Skin epidermis (tissue), 12 donors: ENCODE measurements around the gene MYNN.
"Not testable (repeated sequence)": the region's sequence is repeated elsewhere in the genome, so short reads cannot be mapped to it uniquely, and the experiment has no call there.

Experiments used
- H3K27ac ChIP-seq, 21 experiments: fragments of 200-600 bp; sonication (generic) in 11 of 21; one replicate each; pipeline ENCODE4 v1.5.0; 2020; ENCODE audit warnings: mild to moderate bottlenecking in 3 of 21, inconsistent platforms in 2 of 21, moderate library complexity in 2 of 21
- H3K4me3 ChIP-seq, 7 experiments: fragments of 200-600 bp; sonication (generic) in 2 of 7; one replicate each; pipeline ENCODE4 v1.5.0; 2020; ENCODE audit warnings: inconsistent platforms in 2 of 7, mild to moderate bottlenecking in 2 of 7, moderate library complexity in 1 of 7

MYNN gene

DNA sequence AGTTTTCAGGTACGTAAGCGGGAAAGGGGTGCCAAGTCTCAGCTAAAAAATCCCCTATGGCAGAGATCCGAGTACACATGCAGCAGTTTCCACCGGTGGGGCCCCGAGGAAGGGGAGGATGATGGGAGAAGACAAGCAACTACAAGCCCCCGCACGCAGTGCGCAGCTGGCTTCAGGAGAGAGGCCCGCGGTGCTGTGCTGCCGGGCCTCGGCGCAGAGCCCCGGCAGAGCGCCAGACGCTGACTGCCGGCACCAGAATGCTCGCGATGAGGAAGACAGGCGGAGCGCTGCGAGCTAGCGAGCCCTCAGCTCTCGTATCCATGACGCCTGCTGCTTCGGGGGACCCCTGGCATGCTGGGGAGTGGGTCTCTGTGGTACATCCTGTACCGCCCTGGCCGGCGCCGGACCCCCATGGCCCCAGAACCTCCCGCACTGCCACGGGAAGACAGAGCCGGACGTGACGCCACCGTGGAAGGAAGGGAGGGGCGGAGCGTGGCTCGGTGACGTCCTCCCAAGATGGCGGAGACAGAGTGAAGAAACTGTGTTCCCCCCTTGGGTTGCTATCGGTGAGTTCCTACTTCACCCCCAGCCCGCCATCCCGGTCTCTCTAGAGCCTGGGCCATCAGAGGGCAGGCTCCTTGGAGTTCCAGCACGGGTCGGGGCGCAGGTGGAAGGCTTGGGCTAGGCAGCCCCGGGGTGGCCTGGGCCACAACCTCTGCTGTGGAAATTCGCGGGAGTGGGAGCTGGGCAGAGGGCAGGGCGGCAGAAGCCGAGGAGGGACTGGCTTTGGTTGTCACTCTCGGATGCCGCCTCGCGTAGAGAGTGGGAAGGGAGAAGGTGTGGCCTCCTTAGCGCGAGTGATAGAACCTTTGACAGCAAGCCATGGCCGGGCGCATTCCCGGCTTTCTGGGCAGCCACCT lies at the start of gene MYNN:
TSS of gene MYNN (plus strand) at position 500 of the 920 bp plus-strand sequence. CDS start 900 bp downstream, outside the sequence.
- H3K4me3 ChIP-seq = peak within 1 kb of the TSS; percentile 60 to 90 (median 80)

DNA sequence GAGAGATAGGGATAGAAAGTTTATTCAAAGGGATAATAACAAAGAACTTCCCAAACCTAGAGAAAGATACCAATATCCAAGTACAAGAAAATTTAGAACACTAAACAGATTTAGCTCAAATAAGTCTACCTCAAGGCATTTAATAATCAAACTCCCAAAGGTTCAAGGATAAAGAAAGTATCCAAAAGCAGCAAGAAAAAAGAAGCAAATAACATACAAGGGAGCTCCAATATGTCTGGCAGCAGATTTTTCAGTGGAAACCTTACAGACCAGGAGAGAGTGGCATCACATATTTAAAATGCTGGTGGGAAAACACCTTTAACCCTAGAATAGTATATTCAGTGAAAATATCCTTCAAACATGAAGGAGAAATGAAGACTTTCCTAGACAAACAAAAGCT lies 41.3 kb upstream of the MYNN start:
- H3K4me3 ChIP-seq = not testable (repeated sequence)

More for the DNA sequence above, at the start of gene MYNN:
- peak within 1 kb of the TSS; percentile 53 to 100 (median 98) for H3K27ac ChIP-seq

DNA sequence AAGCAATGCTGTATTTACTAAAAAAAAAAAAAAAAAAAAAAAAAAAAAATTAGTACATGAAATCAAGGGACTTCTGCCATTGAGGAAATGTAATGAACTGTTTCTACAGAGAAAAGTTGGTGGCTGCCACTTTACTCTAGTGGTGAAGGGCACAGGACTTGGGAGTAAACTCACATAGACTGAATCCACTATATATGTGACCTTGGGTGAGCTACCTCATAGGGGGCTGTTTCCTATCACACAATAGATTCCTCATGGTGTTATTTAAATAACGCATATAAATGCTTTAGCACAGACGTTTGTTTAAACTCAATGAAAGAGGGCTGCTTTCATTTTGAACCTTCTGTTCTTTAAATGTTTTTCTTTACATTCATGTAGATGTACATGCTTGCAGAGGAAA lies 34.1 kb upstream of the MYNN start:
- no peak overlapping the region for H3K27ac ChIP-seq
- H3K4me3 ChIP-seq = no peak overlapping the region

More for the DNA sequence above, 41.3 kb upstream of the MYNN start:
- not testable (repeated sequence) for H3K27ac ChIP-seq

DNA sequence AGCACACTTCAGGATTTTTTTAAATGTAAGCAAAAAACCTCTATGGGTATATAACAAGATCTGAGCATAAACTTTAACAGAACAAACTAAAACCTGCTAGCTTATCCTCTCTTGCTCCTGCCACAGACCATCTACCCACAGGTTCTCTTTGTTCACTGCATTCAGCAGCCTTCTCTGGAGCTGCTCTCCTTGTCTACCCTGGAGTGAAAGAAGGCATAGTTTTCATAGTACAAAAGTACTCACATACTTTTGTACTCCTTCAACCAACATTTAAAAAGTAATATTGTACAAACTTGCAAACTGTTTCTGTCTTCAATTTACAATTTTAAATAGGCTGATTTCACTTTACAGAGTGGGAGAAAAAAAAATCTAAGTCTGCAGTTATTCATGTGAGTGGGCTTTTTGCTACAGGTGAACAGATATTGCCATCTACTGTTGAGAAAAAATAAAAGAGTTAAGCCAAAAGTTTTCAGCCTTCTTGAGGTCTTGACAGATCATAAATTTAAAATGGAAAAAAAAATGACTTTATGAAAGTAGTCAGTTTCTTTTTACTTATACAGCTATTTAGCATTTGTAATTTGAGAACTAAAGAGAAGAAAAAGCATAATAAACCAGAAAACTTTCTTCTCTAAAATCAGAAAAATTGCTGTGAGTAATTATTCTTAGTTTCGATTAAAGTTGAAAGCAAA lies 28.7 kb upstream of the MYNN start:
- Histone ChIP-seq H3K27ac (no peak overlapping the region), H3K4me3 (no peak overlapping the region)

DNA sequence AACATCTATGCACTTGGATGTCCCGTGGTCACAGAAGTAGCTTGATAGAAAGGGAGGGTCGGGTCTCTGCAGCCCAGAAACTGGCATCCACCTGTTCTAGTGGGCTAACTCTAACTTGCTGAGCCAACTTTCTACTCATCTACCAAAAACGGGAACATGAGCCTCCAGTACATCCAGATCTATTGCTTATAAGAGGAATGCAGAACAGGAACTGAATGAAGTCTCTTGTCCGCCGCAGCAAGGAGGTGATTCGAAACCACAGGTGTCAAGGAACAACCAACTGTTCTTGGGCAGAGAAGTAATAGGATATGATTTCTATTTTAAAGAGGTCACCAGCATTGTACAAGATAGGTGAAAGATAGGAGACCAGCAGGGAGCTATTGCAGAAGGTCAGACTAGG lies 26.3 kb upstream of the MYNN start:
- no peak overlapping the region for H3K27ac ChIP-seq
- H3K4me3 ChIP-seq = no peak overlapping the region

DNA sequence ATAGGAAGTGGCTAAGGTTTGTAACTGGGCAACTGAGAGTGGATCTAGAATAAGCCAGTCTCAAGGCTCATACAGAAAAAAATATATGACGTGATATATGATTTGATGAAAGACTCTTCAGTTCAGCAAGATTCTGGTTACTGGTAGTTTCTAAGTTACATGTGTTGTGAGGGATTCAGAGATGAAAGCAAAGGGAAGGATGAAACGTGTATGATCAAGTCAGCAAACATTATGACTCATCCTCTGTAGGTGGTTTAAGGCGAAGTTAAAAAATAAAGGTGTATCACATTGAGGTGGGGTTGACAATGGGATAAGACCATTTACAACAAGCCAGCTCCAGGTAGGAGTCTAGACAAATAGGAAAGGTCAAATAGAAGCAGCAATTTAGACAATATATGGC lies 24.5 kb upstream of the MYNN start:
- H3K27ac ChIP-seq = no peak overlapping the region
- H3K4me3 ChIP-seq = no peak overlapping the region

DNA sequence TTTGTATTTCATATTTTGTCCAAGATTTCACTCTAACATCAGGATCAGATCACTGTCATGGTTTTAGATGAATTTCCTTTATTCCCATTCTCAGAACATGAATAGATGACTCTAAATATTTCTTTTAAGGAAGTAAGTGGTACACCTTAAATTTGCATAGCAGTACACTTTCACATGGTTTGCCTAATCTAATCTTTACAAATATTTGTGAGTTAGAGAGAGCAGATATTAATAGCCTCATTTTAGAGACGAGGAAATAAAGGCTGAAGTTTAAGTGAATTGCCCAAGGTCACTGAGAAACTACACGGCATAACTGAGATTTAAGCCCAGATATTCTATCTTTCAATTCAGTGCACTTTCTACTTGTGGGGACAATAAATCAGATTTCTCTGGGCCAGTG lies 22.5 kb upstream of the MYNN start:
- no peak overlapping the region for H3K4me3 ChIP-seq
- H3K27ac ChIP-seq = no peak overlapping the region

DNA sequence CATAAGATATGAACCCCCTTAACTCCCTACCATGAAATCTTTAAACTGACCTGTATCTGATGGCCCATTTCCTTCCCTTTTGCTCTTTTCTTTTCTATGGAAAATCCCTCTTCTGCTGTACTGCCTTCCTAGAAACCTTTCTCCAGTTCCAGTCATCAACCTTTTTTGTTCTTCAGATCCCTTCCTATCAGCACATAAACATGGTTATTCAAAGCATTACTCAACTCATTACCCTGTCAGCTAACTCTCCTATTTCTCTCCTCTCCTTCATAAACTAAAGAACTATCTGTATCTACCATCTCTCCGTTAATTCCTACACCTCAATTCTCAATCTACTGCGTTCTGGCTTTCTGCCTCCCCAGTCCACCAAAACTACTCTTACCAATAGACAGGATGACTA lies 21.3 kb upstream of the MYNN start:
- no peak overlapping the region for H3K4me3 ChIP-seq
- H3K27ac ChIP-seq = no peak overlapping the region

DNA sequence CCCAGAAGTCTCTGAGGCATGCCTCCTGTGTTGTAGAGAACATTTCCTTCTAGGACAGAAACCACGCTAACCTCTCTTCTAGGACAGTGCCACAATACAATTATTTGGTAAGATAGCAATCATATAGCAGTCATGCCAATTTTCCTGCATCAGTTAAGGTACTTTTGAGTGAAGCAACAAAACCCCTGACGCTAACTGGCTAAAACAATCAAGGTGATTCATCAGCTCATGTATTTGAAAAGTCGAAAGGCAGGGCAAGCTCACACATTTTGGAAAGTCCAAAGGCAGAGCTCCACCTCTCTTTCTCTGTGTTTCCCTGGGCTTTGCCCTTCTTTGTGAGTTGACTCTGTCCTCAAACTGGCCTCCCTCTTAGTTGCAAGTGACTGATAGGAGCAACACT lies 18.5 kb upstream of the MYNN start:
- Histone ChIP-seq H3K4me3 (no peak overlapping the region), H3K27ac (peak overlapping the region in 2 of 21 experiments; percentile 10 to 47)

DNA sequence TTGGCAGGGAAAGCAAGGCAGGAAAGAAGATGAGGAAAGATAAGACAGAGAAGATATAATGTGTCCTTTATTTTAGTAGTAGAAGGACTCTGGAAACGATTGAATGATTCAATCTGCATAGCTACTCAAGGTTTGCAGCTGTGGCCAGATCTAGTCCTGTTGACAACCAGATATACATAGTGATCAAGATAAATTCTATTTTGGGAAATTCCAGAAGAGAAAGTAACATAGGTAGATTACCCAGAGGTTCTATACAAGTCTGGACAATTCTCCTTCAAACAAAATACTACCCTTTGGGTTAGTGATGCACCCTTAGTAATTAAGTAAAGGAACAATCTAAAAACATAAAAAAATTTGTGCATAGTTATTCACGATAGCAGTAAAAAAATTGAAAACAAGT lies 17.7 kb upstream of the MYNN start:
- no peak overlapping the region for H3K4me3 ChIP-seq
- peak overlapping the region in 1 of 21 experiments; percentile 10 for H3K27ac ChIP-seq

DNA sequence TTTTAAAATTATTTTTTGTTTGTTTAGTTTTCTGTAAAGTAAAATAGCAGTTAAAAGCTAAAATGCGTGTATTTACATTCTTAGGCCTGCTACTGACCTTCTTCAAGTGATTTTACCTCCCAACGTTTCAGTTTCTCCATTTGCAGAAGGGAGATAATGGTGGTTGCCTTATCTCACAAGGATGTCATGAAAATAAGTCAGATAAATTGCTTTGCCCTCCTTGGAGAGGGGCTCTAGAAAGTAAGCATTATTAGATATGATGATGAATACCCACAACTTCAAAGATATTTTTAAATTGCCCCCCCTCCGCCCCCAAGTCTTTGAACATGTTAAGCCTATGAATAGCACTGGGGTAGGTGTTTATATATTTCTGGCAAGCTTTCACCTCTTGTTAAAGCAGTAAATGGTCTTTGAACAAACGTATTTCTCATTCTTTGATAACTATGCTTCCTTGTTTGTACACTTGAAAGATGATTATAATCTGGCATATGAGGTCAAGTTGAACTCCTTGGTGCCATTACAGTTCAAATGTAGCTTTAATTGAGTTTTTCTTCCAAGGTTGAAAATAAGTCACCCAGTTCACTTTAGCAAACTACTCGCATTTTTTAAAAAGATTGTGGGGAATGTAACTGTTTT lies 14.7 kb upstream of the MYNN start:
- H3K27ac ChIP-seq = no peak overlapping the region

DNA sequence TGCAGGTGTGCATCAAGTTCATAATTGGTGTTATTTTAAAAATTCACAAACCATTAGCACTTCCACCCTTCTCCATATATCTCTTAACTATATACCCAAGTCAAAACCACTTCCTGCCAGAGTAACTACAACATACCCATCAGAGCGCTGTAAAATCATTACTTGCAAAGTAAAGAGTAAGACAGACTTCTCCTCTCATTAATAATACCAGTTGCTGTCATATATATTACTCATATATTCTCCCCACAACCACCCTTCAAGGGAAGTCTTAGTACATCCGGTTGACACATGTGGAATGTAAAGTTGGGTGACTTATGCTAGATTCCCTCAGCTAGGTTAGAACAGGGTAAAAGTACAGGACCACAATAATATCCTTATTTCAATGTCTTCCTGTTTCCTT lies 13.9 kb upstream of the MYNN start:
- H3K27ac ChIP-seq = peak overlapping the region in 1 of 21 experiments; percentile 12
- no peak overlapping the region for H3K4me3 ChIP-seq

More for the DNA sequence above, 14.7 kb upstream of the MYNN start:
- H3K4me3 ChIP-seq = no peak overlapping the region

DNA sequence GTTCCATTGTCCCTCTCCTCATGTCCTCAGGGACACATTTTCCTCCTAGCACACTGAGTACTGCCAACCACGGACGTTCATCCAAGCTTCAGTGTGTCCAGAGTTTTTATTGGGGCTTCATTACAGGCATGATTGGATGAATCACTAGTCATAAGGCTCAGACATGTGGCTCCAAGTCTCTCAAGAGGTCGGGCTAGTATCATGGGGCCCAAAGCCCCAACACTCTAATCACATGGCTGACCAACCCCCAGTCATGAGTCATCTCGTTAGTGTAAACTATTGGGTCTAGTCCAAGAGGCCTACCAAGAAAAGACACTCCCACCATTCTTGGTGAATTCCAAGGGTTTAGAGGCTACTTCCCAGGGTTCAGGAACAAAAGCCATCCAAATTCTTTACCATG lies 12.7 kb upstream of the MYNN start:
- no peak overlapping the region for H3K27ac ChIP-seq

DNA sequence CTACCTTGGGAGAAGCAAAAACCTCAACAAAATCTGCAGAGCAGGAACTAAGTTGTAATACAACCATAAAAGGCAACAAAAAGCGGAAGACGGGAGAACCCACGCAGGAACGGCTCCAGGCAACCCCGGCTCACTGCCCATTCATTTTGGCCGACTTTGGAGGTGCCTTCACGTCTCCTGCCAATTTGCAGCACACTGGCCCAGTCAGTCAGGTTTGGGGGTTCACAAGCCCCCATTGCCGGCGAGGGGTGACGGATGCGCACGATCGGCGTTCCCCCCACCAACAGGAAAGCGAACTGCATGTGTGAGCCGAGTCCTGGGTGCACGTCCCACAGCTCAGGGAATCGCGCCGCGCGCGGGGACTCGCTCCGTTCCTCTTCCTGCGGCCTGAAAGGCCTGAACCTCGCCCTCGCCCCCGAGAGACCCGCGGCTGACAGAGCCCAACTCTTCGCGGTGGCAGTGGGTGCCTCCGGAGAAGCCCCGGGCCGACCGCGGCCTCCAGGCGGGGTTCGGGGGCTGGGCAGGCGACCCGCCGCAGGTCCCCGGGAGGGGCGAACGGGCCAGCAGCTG lies 8.8 kb upstream of the MYNN start:
- Histone ChIP-seq H3K27ac (peak overlapping the region; percentile 95 to 100 (median 98)), H3K4me3 (peak overlapping the region; percentile 64 to 88 (median 70))

More for the DNA sequence above, 12.7 kb upstream of the MYNN start:
- no peak overlapping the region for H3K4me3 ChIP-seq

DNA sequence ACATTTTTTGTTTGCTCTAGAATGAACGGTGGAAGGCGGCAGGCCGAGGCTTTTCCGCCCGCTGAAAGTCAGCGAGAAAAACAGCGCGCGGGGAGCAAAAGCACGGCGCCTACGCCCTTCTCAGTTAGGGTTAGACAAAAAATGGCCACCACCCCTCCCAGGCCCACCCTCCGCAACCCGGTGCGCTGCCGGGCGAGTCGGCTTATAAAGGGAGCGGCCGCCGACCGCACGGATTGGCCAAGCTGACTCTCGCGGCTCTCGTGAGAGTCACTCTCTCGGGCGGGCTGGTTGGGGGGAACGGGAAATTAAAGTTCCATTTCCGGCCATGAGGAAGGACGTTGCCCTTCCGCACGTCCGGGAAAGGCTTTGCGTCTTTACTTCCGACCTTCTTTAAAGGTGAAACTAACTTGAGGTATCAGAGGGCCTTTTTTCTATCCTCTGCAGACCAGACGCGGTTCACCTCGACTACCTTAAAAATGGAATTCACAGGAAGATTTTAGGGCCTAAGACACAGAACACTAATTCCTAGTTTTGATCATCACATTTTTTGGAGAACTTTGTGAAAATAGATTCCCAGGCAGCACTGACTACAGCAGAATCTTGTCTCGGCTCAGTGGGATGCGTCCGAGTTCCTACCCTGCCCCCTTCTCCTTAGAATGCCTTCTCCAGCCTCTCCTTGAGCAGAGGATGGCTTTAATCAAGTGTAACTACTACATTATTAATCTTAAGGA lies 8.1 kb upstream of the MYNN start, which contains the start of gene TERC:
TSS of gene TERC (minus strand) at position 179 of the 731 bp plus-strand sequence.
- Histone ChIP-seq H3K27ac (peak within 1 kb of the TSS; percentile 95 to 100 (median 98)), H3K4me3 (peak within 1 kb of the TSS; percentile 64 to 88 (median 70))

DNA sequence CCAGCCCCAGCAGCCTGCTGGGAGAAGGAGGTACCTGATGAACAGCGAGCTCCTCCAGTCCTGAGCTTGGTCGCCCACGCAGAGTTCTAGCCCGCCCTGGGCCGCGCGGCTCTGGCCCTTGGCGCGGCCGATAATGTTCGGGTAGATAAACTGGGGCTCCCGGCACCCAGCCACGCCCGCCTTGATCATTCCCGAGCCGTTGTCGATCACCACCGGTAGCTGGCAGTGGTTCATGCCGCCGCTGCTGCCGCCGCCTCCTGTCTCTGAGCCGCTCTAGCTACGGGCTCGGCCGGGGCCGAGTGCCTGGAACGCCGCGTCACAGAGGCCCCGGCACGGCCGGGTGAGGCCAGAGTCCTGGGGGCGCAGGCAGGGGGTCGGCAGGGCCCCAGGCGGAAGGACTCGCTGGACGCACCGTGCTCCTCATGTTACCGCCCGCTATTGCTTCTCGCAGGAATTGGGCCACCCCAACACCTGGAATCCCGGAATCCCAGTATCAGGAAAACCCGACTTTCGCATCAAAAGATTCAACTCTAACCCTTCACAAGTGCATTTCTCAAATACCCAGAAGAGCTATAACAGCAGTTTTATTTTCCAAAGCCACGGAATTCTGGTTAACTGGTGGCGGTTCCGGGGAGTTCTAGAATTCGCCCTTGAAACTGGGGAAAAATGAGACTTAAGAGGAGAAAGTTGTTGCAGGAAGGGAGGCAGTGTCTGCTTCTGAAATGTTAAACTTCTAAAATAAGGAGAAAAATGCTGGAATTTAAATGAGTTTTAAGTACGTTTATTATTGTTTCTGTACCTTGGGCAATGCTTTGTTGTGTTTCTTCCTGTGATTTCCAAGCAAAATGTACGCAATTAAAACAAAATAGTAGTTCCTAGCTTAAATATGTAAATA lies 3.7 kb upstream of the MYNN start, which contains the start of gene ACTRT3:
TSS of gene ACTRT3 (minus strand) at position 275 of the 895 bp plus-strand sequence. CDS start at position 234, 41 bp downstream.
- Histone ChIP-seq H3K27ac (peak within 1 kb of the TSS; percentile 27 to 94 (median 84)), H3K4me3 (peak within 1 kb of the TSS; percentile 46 to 70 (median 58))

DNA sequence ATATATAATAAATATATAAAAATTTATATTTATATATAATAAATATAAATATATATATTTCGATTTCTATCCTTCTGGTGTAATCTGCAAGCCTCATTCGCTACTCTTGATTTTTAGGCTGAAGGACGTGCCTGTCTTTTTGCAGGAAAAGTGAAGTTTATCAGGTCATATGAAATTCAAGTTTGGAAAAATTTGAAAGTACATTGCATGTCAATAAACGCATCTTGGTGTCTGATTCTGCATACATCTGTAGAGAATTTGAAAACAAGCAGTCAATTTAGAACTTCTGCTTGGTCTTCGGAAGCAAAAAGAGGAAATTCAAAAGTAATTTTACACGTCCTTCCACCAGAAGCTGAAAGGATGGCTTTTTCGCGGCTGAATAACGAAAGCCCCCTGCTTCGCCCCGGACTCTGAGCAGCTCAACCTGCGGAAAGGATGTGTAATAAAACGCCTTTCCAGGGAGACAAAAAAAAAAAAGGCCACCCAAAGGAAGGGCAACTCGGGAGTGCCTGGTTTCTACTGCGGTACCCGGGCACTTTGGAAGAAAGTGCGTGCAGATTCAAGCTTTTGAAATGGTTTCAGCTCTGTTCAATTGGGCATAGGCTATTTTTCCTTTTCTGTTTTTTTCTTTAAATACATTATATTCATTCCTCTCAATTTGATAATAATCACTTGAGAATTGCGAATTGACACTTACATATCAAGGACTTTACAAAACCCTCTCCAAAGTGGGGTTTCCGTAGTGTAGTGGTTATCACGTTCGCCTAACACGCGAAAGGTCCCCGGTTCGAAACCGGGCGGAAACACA lies 1.5 kb upstream of the MYNN start:
- H3K4me3 ChIP-seq = peak overlapping the region; percentile 60 to 90 (median 80)
- H3K27ac ChIP-seq = peak overlapping the region in 20 of 21 experiments; percentile 0 to 100 (median 98)
